ENCODE results near the gene ARHGAP42.
"Not testable (repeated sequence)": the region's sequence is repeated elsewhere in the genome, so short reads cannot be mapped to it uniquely, and the experiment has no call there.

The ARHGAP42 gene

DNA sequence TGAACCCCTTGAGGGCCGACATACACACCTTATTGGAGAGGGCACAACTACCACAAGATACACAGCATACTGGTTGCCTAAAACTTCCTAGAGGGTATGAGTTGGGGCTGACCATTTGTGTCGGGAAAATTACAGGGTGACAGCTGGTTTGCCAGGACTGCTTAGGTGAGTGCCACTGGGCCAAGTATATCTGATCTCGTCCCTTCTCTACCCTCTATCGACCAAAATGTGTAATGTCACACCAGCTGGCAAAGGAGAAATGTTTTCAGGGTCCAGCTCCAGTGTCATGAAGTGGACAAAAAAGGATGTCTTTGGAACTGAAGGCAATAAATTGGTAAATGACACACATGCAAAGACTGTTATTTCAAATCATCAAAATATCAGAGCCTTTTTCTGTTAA lies 316.4 kb downstream of the ARHGAP42 start:
- no peak for DNase-seq (ENCODE audit: low read depth, low spot score)
- Histone ChIP-seq H3K9me3 (ENCODE audit: low read depth, low read length) (no peaks in the 10 kb centered on the region), H3K27ac (no peak overlapping the region), H3K36me3 (ENCODE audit: insufficient read depth, low read length) (no peaks in the 10 kb centered on the region), H3K4me3 (no peak overlapping the region), H3K9ac (ENCODE audit: insufficient read length) (no peak overlapping the region)
- no peak for TF ChIP-seq FOXP2 (optimal IDR thresholded peaks at IDR 0.05; ENCODE audit: control extremely low read depth, extremely low read length, insufficient read depth)
- TF ChIP-seq POLR2AphosphoS5 (IDR thresholded peaks at IDR 0.05; ENCODE audit: borderline replicate concordance, low read depth, low read length) = no peak

GRCh38 chr11:101008961-101009689 lies 322.0 kb downstream of the ARHGAP42 start:
- H3K27ac ChIP-seq = no peak overlapping the region
- H3K9ac ChIP-seq (ENCODE audit: insufficient read length) = no peak overlapping the region
- DNase-seq (ENCODE audit: low read depth, low spot score) = no peak
- no peak overlapping the region for H3K4me3 ChIP-seq
- H3K9me3 ChIP-seq (ENCODE audit: low read depth, low read length) = no peaks in the 10 kb centered on the region
- no peaks in the 10 kb centered on the region for H3K36me3 ChIP-seq (ENCODE audit: insufficient read depth, low read length)
- TF ChIP-seq POLR2AphosphoS5 (IDR thresholded peaks at IDR 0.05; ENCODE audit: borderline replicate concordance, low read depth, low read length) (no peak), FOXP2 (optimal IDR thresholded peaks at IDR 0.05; ENCODE audit: control extremely low read depth, extremely low read length, insufficient read depth) (no peak), EZH2 (IDR thresholded peaks at IDR 0.05) (no peak)

DNA sequence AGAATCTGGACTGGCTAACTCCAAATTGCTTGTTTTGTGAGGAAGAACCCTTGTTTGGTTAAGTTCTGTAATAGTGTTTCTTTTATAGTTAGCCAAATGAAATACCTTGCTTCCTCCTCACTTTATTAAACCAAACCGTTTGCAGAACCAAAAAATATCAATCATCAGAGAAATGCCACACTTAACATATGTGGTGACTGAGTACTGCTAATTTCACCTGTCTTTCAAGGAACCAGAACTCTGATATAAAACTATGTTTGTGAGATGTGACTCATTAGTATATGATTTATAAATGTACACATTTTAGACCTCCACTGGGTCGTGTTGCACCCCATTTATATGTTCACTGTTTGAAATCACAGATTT lies 322.6 kb downstream of the ARHGAP42 start:
- no peaks in the 10 kb centered on the region for H3K36me3 ChIP-seq (ENCODE audit: insufficient read depth, low read length)
- TF ChIP-seq POLR2AphosphoS5 (IDR thresholded peaks at IDR 0.05; ENCODE audit: borderline replicate concordance, low read depth, low read length) (no peak), FOXP2 (optimal IDR thresholded peaks at IDR 0.05; ENCODE audit: control extremely low read depth, extremely low read length, insufficient read depth) (no peak), EZH2 (IDR thresholded peaks at IDR 0.05) (no peak)
- no peaks in the 10 kb centered on the region for H3K9me3 ChIP-seq (ENCODE audit: low read depth, low read length)
- H3K4me3 ChIP-seq = no peak overlapping the region
- no peak overlapping the region for H3K27ac ChIP-seq
- DNase-seq (ENCODE audit: low read depth, low spot score) = no peak
- H3K9ac ChIP-seq (ENCODE audit: insufficient read length) = no peak overlapping the region

GRCh38 chr11:101010899-101011298 lies 323.8 kb downstream of the ARHGAP42 start:
- Histone ChIP-seq H3K36me3 (ENCODE audit: insufficient read depth, low read length) (no peaks in the 10 kb centered on the region), H3K4me3 (no peak overlapping the region), H3K27ac (no peak overlapping the region), H3K9me3 (ENCODE audit: low read depth, low read length) (no peaks in the 10 kb centered on the region), H3K9ac (ENCODE audit: insufficient read length) (no peak overlapping the region)
- TF ChIP-seq POLR2AphosphoS5 (IDR thresholded peaks at IDR 0.05; ENCODE audit: borderline replicate concordance, low read depth, low read length) (no peak), EZH2 (IDR thresholded peaks at IDR 0.05) (no peak), FOXP2 (optimal IDR thresholded peaks at IDR 0.05; ENCODE audit: control extremely low read depth, extremely low read length, insufficient read depth) (no peak)
- no peak for DNase-seq (ENCODE audit: low read depth, low spot score)

- TF ChIP-seq EZH2 (IDR thresholded peaks at IDR 0.05) (no peak), FOXP2 (optimal IDR thresholded peaks at IDR 0.05; ENCODE audit: control extremely low read depth, extremely low read length, insufficient read depth) (no peak), POLR2AphosphoS5 (IDR thresholded peaks at IDR 0.05; ENCODE audit: borderline replicate concordance, low read depth, low read length) (no peak)
- H3K27ac ChIP-seq = no peak overlapping the region
- H3K9me3 ChIP-seq (ENCODE audit: low read depth, low read length) = no peaks in the 10 kb centered on the region
- H3K9ac ChIP-seq (ENCODE audit: insufficient read length) = no peak overlapping the region
- DNase-seq (ENCODE audit: low read depth, low spot score) = no peak
- no peaks in the 10 kb centered on the region for H3K36me3 ChIP-seq (ENCODE audit: insufficient read depth, low read length)
- H3K4me3 ChIP-seq = no peak overlapping the region
Observed at GRCh38 chr11:101011881-101012280, 324.8 kb downstream of the ARHGAP42 start.

DNA sequence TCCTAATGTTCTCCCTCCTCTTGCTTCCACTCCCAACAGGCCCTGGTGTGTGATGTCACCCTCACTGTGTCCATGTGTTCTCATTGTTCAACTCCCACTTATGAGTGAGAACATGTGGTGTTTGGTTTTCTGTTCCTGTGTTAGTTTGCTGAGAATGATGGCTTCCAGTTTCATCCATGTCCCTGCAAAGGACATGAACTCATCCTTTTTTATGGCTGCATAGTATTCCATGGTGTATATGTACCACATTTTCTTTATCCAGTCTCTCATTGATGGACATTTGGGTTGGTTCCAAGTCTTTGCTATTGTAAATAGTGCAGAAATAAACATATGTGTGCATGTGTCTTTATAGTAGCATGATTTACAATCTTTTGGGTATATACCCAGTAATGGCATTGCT lies 326.6 kb downstream of the ARHGAP42 start:
- H3K9me3 ChIP-seq (ENCODE audit: low read depth, low read length); H3K4me3 ChIP-seq; H3K36me3 ChIP-seq (ENCODE audit: insufficient read depth, low read length); H3K27ac ChIP-seq; H3K9ac ChIP-seq (ENCODE audit: insufficient read length); DNase-seq (ENCODE audit: low read depth, low spot score): not testable (repeated sequence)

DNA sequence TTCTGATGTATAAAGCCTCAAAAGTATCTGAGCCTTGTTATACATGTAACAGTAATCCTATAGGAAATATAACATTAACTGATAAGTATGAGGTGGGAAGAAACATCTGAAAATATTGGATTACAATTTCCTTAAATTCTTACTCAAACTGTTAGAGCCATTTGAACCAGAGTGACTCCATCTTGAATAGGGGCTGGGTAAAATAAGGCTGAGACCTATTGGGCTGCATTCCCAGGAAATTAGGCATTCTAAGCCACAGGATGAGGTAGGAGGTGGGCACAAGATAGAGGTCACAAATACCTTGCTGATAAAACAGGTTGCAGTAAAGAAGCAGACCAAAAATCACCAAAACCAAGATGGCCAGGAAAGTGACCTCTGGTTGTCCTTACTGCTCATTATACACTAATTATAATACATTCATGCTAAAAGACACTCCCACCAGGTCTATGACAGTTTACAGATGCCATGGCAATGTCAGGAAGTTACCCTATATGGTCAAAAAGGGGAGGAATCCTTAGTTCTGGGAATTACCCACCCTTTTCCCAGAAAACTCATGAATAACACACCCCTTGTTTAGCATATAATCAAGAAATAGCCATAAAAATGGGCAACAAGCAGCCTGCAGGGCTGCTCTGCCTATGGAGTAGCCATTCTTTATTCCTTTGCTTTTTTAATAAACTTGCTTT lies 327.7 kb downstream of the ARHGAP42 start:
- Histone ChIP-seq H3K4me3 (no peak overlapping the region), H3K9me3 (ENCODE audit: low read depth, low read length) (no peaks in the 10 kb centered on the region), H3K27ac (no peak overlapping the region), H3K36me3 (ENCODE audit: insufficient read depth, low read length) (no peaks in the 10 kb centered on the region), H3K9ac (ENCODE audit: insufficient read length) (no peak overlapping the region)
- DNase-seq (ENCODE audit: low read depth, low spot score) = no peak
- TF ChIP-seq FOXP2 (optimal IDR thresholded peaks at IDR 0.05; ENCODE audit: control extremely low read depth, extremely low read length, insufficient read depth) (no peak), POLR2AphosphoS5 (IDR thresholded peaks at IDR 0.05; ENCODE audit: borderline replicate concordance, low read depth, low read length) (no peak), EZH2 (IDR thresholded peaks at IDR 0.05) (no peak)

DNA sequence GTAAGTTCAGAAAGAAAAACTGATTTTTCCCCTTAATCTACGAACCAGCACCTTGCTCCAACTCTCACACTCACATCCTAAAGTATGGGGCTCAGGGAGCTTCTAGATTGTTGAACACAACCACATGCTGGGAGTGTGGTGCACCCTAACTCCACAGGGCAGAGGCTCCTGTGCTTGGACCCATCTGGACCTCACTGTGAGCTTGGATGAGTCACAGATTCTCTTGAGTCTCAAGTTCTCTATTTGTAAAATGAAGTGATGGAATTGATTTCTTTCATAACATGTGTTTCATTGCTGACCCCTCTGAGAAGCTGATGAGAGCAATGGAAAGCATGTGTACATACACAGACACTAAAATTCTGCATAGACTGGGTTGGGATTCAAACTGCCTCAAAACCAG lies 332.8 kb downstream of the ARHGAP42 start:
- H3K9me3 ChIP-seq (ENCODE audit: low read depth, low read length) = no peaks in the 10 kb centered on the region

GRCh38 chr11:101022256-101022655 lies 335.2 kb downstream of the ARHGAP42 start:
- no peak overlapping the region for H3K27ac ChIP-seq
- no peak overlapping the region for H3K4me3 ChIP-seq
- no peaks in the 10 kb centered on the region for H3K9me3 ChIP-seq (ENCODE audit: low read depth, low read length)
- DNase-seq (ENCODE audit: low read depth, low spot score) = no peak
- no peaks in the 10 kb centered on the region for H3K36me3 ChIP-seq (ENCODE audit: insufficient read depth, low read length)
- no peak overlapping the region for H3K9ac ChIP-seq (ENCODE audit: insufficient read length)
- TF ChIP-seq EZH2 (IDR thresholded peaks at IDR 0.05) (no peak), FOXP2 (optimal IDR thresholded peaks at IDR 0.05; ENCODE audit: control extremely low read depth, extremely low read length, insufficient read depth) (no peak), POLR2AphosphoS5 (IDR thresholded peaks at IDR 0.05; ENCODE audit: borderline replicate concordance, low read depth, low read length) (no peak)

More for the DNA sequence above, 332.8 kb downstream of the ARHGAP42 start:
- DNase-seq (ENCODE audit: low read depth, low spot score) = no peak
- H3K27ac ChIP-seq = no peak overlapping the region
- no peaks in the 10 kb centered on the region for H3K36me3 ChIP-seq (ENCODE audit: insufficient read depth, low read length)
- no peak overlapping the region for H3K4me3 ChIP-seq
- TF ChIP-seq EZH2 (IDR thresholded peaks at IDR 0.05) = no peak
- no peak overlapping the region for H3K9ac ChIP-seq (ENCODE audit: insufficient read length)

All from SK-N-MC (cell line).